Measurements from ENCODE around the gene MED26. TPM values are rescaled to one million over a fixed set of nuclear protein-coding genes. Genes with fewer than 3 reads are reported as not detected.

MED26 gene
- total and polyA plus RNA-seq, 2 of the 8 experiments (the other 6 are each of a cell fraction or from before 2014, with no cell fraction given) = 5.3 to 10.7 TPM

DNA sequence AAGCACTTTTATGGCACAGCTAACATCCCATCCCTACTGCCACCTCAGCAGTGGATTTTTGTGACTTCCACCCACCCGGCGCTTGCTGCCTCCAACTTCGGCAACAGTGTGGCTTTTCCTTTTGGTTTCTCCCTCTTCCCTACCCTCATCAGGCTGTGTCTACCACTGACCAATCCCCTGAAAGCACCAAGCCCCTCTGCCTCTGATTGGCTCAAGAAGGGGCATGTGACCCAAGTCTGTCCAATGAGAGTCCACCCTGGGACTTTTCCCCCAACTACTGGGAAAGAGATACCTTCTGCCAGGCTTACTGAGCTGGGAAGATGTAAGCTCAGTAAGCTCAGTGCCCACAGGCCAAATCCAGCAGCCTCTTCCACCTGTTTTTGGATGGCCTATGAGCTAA is 26.1 kb upstream of the MED26 start:
- peaks cover 9 to 28% of the 10 kb centered on the region in 2 experiments for H3K79me2 ChIP-seq (ENCODE audit: control insufficient read depth in 1 of 2, insufficient read depth in 2 of 2, low read length in 2 of 2)
- no peak overlapping the region for H2BK15ac ChIP-seq (ENCODE audit: low read length)
- H3K36me3 ChIP-seq (ENCODE audit: control insufficient read depth in 2 of 4, insufficient read depth in 4 of 4, low read length in 3 of 4) = peaks cover 25 to 83% (median 53%) of the 10 kb centered on the region in 4 experiments
- H2BK20ac ChIP-seq (ENCODE audit: low read length) = no peak overlapping the region
- H3K23me2 ChIP-seq (ENCODE audit: low read depth, low read length) = no peaks in the 10 kb centered on the region
- H3K23ac ChIP-seq (ENCODE audit: insufficient read length) = no peak overlapping the region
- WGBS, 2 experiments (ENCODE audit: extremely low coverage in 1 of 2, insufficient coverage in 1 of 2, insufficient read length in 1 of 2, insufficient replicate concordance in 2 of 2, low coverage in 1 of 2, low lambda C conversion rate in 2 of 2, missing lambda C conversion rate in 1 of 2) = 97% methylated on average over 3 of the region's 3 CpGs; no CpG with 5 or more reads in 1 of the 2 experiments
- FAIRE-seq (no peak), DNase-seq (ENCODE audit: low read depth in 1 of 2, low spot score in 2 of 2) (no peak)
- no peak overlapping the region for H3K14ac ChIP-seq (ENCODE audit: insufficient read length)
- H4K5ac ChIP-seq (ENCODE audit: insufficient read length, low read depth, low read length) = no peak overlapping the region
- no peak overlapping the region for H4K8ac ChIP-seq (ENCODE audit: extremely low read depth, insufficient read depth, low read length)
- H2AK5ac ChIP-seq (ENCODE audit: low read depth, low read length) = no peak overlapping the region
- H3K18ac ChIP-seq (ENCODE audit: extremely low read depth, low read length) = no peak overlapping the region
- no peak overlapping the region for H3K4ac ChIP-seq (replicated peaks; ENCODE audit: insufficient read length, low read depth, low read length)
- H3K4me3 ChIP-seq (ENCODE audit: extremely low read depth in 1 of 4, insufficient read depth in 2 of 4, low read depth in 3 of 4, low read length in 4 of 4) = no peak overlapping the region
- POLR2A ChIA-PET (ENCODE audit: partially characterized antibody) = interaction anchor here (1.0 to 2.0 kb wide), 5 partner anchors 9 to 153 kb away, joined by 3 to 13 read pairs (median 4); no protein-coding TSS in a partner anchor
- CTCF ChIA-PET (ENCODE audit: partially characterized antibody) = interaction anchor here (1.3 kb wide), 1 partner anchor 8 kb away, joined by 3 read pairs; no protein-coding TSS in a partner anchor
- peaks cover 0 to 3% (median 0%) of the 10 kb centered on the region in 4 experiments; a peak in 2 of 7 replicates for H3K4me1 ChIP-seq (replicated peaks in 1 of 4; ENCODE audit: control insufficient read depth in 3 of 4, insufficient read depth in 4 of 4, low read length in 3 of 4)
- H3K4me2 ChIP-seq (ENCODE audit: insufficient read depth in 1 of 2, low read depth in 2 of 2, low read length in 2 of 2) = no peak overlapping the region
- no peaks in the 10 kb centered on the region for H3K9me3 ChIP-seq (ENCODE audit: insufficient read depth in 2 of 2, low read depth in 1 of 2, low read length in 1 of 2)
- no peak overlapping the region for H2AFZ ChIP-seq (ENCODE audit: low read length)
- H2BK120ac ChIP-seq (replicated peaks; ENCODE audit: low read depth, low read length) = no peak overlapping the region
- no peak overlapping the region for H2BK5ac ChIP-seq (ENCODE audit: low read depth, low read length)
- H3K27ac ChIP-seq (ENCODE audit: low read depth, low read length) = no peak overlapping the region
- H3K79me1 ChIP-seq (ENCODE audit: low read depth, low read length) = peaks cover 11% of the 10 kb centered on the region
- H4K20me1 ChIP-seq (replicated peaks in 1 of 2; ENCODE audit: control insufficient read depth in 1 of 2, insufficient read depth in 2 of 2, low read length in 2 of 2) = peaks cover 8 to 21% of the 10 kb centered on the region in 2 experiments
- H3K9ac ChIP-seq (replicated peaks in 1 of 4; ENCODE audit: extremely low read depth in 1 of 4, low read depth in 3 of 4, low read length in 3 of 4) = no peak overlapping the region
- H3K27me3 ChIP-seq (replicated peaks in 1 of 4; ENCODE audit: control insufficient read depth in 3 of 4, extremely low read depth in 1 of 4, insufficient read depth in 3 of 4, low read length in 3 of 4) = no peaks in the 10 kb centered on the region
- H2BK12ac ChIP-seq (ENCODE audit: low read depth, low read length) = no peak overlapping the region
- H3K56ac ChIP-seq (replicated peaks; ENCODE audit: insufficient read length, low read depth, low read length) = no peak overlapping the region
- no peak overlapping the region for H4K91ac ChIP-seq (replicated peaks; ENCODE audit: insufficient read length, low read length)
- TF ChIP-seq NRF1 (IDR thresholded peaks at IDR 0.05; ENCODE audit: low read depth, low read length) (no peak), POLR2A (IDR thresholded peaks at IDR 0.05; ENCODE audit: control extremely low read depth in 1 of 2, low read depth in 2 of 2, low read length in 2 of 2) (peak in 1 of 2 experiments; percentile 35; a peak in 1 of 3 replicates), TAF1 (IDR thresholded peaks at IDR 0.05; ENCODE audit: low read depth, low read length) (no peak), RXRA (IDR thresholded peaks at IDR 0.05; ENCODE audit: insufficient read depth, low read depth, low read length) (no peak), KDM5A (IDR thresholded peaks at IDR 0.05; ENCODE audit: low read length) (no peak), TCF12 (IDR thresholded peaks at IDR 0.05; ENCODE audit: low read depth, low read length) (no peak), SP1 (IDR thresholded peaks at IDR 0.05; ENCODE audit: low read depth, low read length) (peak; percentile 23; the same call in 1 of the 2 replicates), CHD2 (IDR thresholded peaks at IDR 0.05; ENCODE audit: low read length) (0 out of 2 replicates have a peak, but pooled peaks have one; percentile 49), SP2 (IDR thresholded peaks at IDR 0.05; ENCODE audit: low read length) (no peak)
- TF ChIP-seq, protein P1, sequence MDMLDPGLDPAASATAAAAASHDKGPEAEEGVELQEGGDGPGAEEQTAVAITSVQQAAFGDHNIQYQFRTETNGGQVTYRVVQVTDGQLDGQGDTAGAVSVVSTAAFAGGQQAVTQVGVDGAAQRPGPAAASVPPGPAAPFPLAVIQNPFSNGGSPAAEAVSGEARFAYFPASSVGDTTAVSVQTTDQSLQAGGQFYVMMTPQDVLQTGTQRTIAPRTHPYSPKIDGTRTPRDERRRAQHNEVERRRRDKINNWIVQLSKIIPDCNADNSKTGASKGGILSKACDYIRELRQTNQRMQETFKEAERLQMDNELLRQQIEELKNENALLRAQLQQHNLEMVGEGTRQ (IDR thresholded peaks at IDR 0.05; ENCODE audit: low read length) = peak; percentile 84

All from H1 (cell line).